ENCODE measurements around the gene DNAJB12. TPM values are rescaled to one million over a fixed set of nuclear protein-coding genes. Genes with fewer than 3 reads are reported as not detected.

DNAJB12 gene
- total RNA-seq, 3 donors from 2014 or later, result 37.0 to 38.9 (median 37.7) TPM

GRCh38 chr10:72336259-72337038, 18.3 kb downstream of the DNAJB12 start:
- peak in 2 of 3 donors; percentile 36 to 64 for DNase-seq
- intact Hi-C loops (cut with DNase I, micrococcal nuclease), result loop anchor here (10.0 kb wide), 3 partner anchors 102 to 212 kb away; partner anchors contain the start of genes ANAPC16 (in 1 of the 2) and ASCC1 (in 1 of the 2)
- Histone ChIP-seq H3K36me3 (ENCODE audit: low read depth) (peaks cover 6% of the 10 kb centered on the region), H3K4me1 (ENCODE audit: low read depth) (peaks cover 31% of the 10 kb centered on the region), H3K9me3 (no peaks in the 10 kb centered on the region), H3K4me3 (no peak overlapping the region)
- ATAC-seq, result no peak
- no peak for TF ChIP-seq CTCF (IDR thresholded peaks at IDR 0.05)

GRCh38 chr10:72335394-72336258, 19.1 kb downstream of the DNAJB12 start:
- TF ChIP-seq CTCF (IDR thresholded peaks at IDR 0.05), result no peak
- Histone ChIP-seq H3K9me3 (no peaks in the 10 kb centered on the region), H3K4me3 (no peak overlapping the region), H3K36me3 (ENCODE audit: low read depth) (peaks cover 6% of the 10 kb centered on the region), H3K4me1 (ENCODE audit: low read depth) (peaks cover 38% of the 10 kb centered on the region)
- intact Hi-C loops (cut with DNase I, micrococcal nuclease), result loop anchor here (10.0 kb wide), 3 partner anchors 101 to 211 kb away; partner anchors contain the start of genes ANAPC16 (in 1 of the 2) and ASCC1 (in 1 of the 2)
- ATAC-seq, result peak; percentile 16
- DNase-seq, result peak; percentile 56 to 84 (median 69)

- intact Hi-C loops (cut with DNase I, micrococcal nuclease), result loop anchor here (10.0 kb wide), 3 partner anchors 100 to 210 kb away; partner anchors contain the start of genes ANAPC16 (in 1 of the 2) and ASCC1 (in 1 of the 2)
- ATAC-seq (peak; percentile 55), DNase-seq (peak; percentile 73 to 96 (median 81))
- Histone ChIP-seq H3K36me3 (ENCODE audit: low read depth) (peaks cover 6% of the 10 kb centered on the region), H3K4me3 (no peak overlapping the region), H3K4me1 (ENCODE audit: low read depth) (peaks cover 38% of the 10 kb centered on the region), H3K9me3 (no peaks in the 10 kb centered on the region)
- TF ChIP-seq CTCF (IDR thresholded peaks at IDR 0.05), result no peak
Observed at GRCh38 chr10:72334825-72335393, 19.8 kb downstream of the DNAJB12 start.

- DNase-seq (peak; percentile 22 to 60 (median 41)), ATAC-seq (no peak)
- peaks cover 6% of the 10 kb centered on the region for H3K36me3 ChIP-seq (ENCODE audit: low read depth)
- H3K4me3 ChIP-seq, result no peak overlapping the region
- H3K4me1 ChIP-seq (ENCODE audit: low read depth), result peaks cover 38% of the 10 kb centered on the region
- no peaks in the 10 kb centered on the region for H3K9me3 ChIP-seq
- intact Hi-C loops (cut with DNase I, micrococcal nuclease), result loop anchor here (10.0 kb wide), 3 partner anchors 100 to 210 kb away; partner anchors contain the start of genes ANAPC16 (in 1 of the 2) and ASCC1 (in 1 of the 2)
- TF ChIP-seq CTCF (IDR thresholded peaks at IDR 0.05), result no peak
Observed at GRCh38 chr10:72334196-72334824, 20.4 kb downstream of the DNAJB12 start.

Measured in mucosa of descending colon (tissue), 3 donors.